Non-pigmented ciliary epithelial cell (primary cell): ENCODE data around the gene PDCD10.

ENCODE experiments used
- DNase-seq: peaks from one replicate; pipeline ENCODE4 v3.0.0-alpha.2; 2010; ENCODE audit warnings: low read depth

The PDCD10 gene

DNA sequence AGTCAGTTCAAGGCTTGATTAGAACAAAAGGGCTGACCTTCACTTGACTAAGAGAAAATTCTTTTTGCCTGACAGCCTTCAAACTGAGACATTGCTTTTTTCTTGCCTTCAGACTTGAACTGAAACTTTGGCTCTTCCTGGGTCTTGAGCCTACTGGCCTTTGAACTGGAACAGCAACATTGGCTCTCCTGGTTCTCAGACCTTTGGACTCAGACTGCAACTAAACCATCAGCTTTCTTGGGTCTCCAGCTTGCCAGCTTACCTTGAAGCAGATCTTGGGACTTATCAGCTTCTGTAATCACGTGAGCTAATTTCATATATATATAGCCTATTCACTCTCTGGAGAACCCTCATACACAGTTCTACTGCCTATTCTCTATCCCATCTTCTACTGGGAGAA lies 61.5 kb downstream of the PDCD10 start:
- DNase-seq = no peak

DNA sequence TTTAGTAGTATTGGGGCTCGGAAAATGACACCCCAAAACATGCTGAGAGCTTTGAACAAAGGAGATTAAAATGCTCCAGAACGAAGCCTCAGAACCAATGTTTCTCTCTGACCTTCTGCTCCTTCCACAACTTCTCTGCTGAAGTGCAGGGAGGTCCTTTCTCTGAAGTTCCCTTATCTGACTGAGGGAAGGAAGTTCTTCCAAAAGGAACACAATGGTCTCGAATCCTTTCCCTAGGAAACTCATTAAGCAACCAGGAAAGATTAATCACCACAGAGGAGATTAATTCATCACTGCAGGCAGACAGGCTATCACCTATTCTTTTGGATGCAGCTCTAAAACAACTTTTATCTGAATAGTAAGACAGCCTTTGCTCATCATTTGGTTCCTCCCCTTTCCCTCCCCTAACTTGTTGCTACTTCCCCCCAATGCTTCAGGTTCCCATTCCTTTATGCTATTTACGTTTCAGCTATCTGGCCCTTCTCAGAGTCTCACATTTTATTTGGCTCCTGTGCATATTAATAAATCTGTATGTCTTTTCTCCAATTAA lies 62.7 kb downstream of the PDCD10 start:
- no peak for DNase-seq

DNA sequence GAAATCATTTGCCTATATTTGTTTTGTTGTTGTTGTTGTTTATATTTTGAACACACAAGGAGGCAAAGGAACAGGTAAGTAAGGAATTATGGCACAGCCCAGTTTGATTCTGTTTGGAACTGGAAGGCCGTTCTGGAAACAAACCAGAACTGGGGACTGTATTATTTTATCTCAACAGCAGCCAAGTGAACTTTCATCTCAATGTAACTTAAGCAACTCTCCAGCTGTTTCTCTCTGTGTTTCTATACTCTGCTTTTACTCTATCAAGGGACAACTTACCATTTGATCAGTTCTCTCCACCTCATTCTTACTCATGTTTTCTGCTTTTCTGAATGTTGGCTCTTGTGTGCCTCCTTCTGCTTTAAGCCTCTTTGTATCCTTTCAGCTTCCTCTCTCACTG lies 65.0 kb downstream of the PDCD10 start:
- no peak for DNase-seq

DNA sequence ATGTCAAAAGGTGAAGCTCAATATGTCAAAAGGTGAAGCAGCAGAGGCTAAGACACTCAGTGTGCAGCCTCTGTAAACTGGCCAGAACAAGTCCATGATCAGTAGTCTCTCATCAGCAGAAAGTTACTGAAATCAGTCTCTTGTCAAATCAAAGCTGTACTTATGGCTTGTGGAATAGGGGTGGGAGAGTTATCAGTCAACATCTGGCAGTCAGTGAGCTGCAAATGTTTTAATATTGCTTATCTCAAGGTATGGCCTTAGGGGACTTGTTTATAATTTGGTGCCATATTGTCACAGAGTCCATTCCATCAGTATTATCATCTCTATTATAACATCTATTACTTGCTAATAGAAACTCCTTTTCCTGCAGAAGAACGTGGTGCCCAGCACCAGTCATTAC lies 66.0 kb downstream of the PDCD10 start:
- DNase-seq = no peak

DNA sequence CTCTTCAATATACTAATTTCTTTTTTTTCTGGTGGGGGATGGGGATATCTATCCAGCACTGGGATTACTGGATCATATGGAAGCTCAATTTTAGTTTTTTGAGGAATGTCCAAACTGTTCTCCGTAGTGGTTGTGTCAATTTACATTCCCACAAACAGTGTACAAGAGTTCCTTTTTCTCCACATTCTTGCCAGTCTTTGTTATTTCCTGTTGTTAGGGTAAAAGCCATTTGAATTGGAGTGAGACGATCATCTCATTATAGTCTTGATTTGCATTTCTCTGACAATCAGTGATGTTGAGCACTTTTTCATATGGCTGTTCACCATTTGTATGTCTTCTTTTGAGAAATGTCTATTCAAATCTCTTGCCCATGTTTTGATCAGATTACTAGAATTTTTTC lies 68.1 kb downstream of the PDCD10 start:
- DNase-seq = no peak

DNA sequence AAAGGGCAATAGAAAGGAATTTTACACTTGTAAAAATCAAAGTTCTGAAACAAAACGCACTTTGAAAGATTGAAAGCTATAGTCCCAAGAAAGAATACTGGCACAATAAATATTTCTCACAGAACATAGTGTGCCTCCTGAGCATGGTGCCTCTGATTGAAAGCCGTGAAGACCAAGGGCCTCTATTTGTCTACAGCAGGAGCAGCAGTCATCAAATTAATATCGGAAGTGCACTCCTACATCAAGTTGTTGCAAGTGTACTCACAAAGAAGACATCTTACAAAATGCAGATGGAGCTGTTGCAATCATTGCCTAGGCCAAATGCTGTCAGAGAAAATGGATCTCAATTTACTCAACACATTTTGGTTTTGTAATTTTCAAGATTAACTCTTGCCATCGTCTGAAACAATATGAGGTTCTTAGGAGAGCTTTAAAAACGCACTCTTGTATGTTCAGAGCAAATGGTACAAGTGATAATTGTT lies 71.7 kb downstream of the PDCD10 start:
- no peak for DNase-seq

DNA sequence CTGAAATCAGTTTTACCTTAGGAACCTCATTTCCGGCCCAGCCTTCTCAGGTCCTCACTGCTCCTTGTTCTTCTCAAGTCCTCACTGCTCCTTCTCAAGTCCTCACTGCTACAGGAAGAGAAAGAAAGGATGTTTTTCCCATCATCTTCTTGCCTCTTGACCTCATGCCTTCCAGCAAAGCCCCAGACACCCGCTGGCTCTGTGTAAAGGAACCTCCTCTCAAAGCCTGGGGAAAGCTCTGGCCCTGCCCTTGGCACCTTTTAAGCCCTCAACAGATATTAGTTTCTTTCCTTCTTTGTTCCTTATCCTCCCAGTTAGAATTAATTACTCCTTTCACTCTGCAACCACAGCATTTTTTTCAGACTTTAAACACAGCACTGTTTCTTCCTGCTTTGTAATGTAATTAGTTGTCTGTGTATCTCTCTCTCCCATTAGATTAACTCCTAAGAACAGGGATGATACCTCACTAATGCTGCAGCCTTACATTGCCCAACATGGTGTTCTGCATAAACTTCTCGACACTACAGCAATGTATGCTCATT lies 76.9 kb downstream of the PDCD10 start:
- DNase-seq = no peak

DNA sequence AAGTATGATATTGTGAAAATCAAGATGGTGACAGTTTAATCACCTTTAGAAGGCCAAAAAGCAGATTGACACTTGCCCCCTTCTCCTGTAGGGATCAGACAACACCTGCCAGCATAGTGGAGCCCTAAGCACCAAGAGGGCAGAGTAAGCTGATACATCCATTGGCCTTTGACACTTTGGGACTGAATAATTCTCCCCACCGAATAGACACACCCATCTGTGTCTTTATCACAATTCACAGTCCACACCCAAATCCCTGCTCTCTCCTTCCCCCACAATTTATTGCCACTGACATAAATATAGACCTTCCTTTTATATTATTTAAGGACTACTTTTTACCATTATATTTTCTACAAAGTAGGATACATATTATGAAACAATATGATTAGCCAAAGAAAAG lies 77.9 kb downstream of the PDCD10 start:
- no peak for DNase-seq

DNA sequence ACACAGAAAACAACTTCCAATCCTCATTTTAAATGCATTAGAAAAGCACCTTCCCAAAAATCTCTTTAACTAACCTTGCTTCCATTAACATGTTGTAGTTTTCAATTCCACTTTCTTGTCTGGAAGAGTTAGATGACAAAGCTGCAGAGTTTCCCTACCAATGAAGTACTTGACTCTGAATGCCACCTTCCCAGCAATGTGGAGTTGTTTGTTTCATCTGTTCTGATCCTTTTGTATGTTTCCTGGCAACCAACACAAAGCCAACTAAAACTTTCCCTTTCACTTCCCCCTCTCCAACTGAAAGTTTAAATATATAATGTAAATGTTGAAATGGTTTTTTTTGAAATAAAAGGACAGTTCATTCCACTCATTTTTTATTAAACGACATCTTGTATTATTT lies 80.9 kb downstream of the PDCD10 start, which contains the start of gene WDR49:
TSS of gene WDR49 (minus strand) at position 183 of the 400 bp plus-strand sequence. CDS start 517 bp downstream, outside the sequence.
- DNase-seq = no peak

DNA sequence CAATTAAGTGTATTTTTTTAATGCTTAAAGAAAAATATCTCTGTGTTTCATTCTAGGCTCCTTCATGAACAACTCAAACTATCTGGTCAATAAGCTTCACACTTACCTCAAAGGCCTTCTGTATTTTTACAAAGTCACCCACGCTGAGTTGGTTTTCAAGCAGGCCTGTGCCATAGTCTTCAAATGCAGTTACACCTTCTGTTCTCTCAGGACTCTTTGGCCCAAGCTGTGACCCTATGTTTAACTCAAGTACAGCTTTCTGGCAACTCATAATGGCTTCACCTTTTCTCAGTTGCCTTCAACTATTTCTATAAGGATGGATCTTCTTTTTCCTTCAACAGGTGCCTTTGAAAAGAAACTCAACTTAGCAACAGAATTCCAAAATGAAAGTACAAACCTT lies 81.5 kb downstream of the PDCD10 start:
- DNase-seq = no peak

DNA sequence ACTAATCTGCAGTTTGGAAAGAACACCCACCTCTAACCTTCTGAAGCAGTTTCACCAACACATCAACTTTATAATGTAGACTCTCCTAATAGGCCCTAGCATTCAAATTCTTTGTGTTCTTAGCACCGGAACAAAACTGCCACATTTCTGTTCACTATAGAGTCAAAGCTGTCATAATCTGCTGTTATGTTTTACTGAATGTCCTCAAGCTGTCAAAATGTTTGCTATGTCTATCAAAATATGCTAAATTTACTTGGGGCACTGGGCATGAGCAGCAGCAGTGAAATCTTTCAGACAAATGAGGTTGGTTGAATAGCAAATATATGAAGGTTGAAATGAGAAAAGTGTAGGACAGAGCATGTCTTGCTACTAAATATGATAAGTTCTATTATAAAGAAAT lies 82.9 kb downstream of the PDCD10 start:
- no peak for DNase-seq

DNA sequence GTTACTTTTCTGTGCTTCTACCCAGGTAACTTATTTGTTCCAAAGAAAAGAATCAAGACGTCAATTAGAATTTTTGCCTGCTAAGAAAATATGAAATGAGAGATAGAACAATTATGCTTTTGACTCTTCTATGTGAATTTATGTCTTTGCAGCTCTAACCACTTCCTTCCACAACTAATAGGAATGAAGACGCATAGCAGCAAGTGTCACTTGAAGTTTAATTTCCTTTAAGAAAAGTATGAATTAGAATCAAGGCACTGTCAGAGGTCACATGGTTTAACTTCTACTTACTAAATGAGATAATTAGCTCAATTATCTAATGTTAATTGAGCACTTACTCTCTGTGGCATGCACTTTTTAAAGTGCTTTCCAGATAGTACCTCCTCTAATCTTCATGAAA lies 84.2 kb downstream of the PDCD10 start:
- DNase-seq = no peak

DNA sequence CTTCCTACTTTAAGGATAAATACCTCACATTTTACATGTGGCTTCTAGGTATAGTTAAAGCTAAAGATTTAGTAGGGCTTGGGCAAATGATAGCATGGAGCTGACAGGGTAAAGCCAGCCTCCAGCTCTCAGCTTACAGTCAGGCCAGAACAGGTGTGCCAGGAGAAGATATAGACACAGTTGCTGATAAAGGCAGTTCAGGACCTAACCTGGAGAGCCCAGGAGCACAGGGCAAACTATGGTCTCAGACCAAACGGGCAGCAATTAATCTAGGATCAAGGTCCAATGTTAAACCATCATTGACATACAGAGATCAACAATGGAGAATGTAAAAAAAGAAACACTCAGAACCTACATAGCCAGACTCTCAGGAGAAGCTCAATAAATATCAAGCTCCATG lies 84.9 kb downstream of the PDCD10 start:
- no peak for DNase-seq

DNA sequence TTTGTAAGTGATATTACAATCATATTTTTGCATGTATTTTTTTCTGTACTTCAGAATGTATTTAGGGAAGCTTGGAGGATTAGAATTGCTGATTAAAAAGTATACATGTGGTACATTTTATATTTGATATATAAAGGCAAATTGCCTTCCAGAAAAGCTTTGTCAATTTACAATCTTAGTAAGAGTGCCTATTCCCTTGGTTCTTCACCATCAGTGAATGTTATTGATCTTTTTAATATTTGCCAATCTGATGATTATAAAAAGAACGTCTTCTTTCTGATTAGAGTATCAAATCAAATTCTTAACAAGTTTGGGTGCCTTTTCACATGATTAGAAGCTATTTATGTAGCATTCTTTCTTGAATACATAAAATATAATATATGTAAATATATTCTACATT lies 90.1 kb downstream of the PDCD10 start:
- DNase-seq = no peak
